ENCODE results near the gene OSBPL9.

The OSBPL9 gene

DNA sequence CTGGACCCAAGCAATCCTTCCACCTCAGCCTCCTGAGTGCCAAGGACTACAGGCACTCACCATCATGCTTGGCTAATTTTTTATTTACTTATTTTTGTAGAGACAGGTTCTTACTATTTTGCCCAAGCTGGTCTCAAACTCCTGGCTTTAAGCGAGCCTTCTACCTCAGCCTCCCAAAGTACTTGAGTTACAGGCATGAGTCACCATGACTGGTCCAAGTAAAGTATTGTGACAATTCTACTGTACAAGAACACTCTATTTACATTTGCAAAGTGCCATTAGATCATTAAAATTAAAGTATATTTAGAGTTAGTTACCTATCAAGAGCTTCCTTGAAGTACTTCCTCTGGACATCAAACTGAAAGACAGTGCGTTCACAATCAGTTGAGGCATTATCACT, 216.8 kb downstream of the OSBPL9 start:
- no peak overlapping the region for H3K4me3 ChIP-seq (replicated peaks; ENCODE audit: low read depth, low read length)
- H3K36me3 ChIP-seq (ENCODE audit: control insufficient read depth, insufficient read depth, low read length), result peaks cover 5% of the 10 kb centered on the region
- DNase-seq (ENCODE audit: extremely low read depth, insufficient read length), result no peak
- TF ChIP-seq, protein P1, sequence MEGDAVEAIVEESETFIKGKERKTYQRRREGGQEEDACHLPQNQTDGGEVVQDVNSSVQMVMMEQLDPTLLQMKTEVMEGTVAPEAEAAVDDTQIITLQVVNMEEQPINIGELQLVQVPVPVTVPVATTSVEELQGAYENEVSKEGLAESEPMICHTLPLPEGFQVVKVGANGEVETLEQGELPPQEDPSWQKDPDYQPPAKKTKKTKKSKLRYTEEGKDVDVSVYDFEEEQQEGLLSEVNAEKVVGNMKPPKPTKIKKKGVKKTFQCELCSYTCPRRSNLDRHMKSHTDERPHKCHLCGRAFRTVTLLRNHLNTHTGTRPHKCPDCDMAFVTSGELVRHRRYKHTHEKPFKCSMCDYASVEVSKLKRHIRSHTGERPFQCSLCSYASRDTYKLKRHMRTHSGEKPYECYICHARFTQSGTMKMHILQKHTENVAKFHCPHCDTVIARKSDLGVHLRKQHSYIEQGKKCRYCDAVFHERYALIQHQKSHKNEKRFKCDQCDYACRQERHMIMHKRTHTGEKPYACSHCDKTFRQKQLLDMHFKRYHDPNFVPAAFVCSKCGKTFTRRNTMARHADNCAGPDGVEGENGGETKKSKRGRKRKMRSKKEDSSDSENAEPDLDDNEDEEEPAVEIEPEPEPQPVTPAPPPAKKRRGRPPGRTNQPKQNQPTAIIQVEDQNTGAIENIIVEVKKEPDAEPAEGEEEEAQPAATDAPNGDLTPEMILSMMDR (IDR thresholded peaks at IDR 0.05; ENCODE audit: insufficient read depth, low read length, poor library complexity, severe bottlenecking), result no peak
- H3K27me3 ChIP-seq (replicated peaks; ENCODE audit: control insufficient read depth, insufficient read depth, low read length), result no peaks in the 10 kb centered on the region

DNA sequence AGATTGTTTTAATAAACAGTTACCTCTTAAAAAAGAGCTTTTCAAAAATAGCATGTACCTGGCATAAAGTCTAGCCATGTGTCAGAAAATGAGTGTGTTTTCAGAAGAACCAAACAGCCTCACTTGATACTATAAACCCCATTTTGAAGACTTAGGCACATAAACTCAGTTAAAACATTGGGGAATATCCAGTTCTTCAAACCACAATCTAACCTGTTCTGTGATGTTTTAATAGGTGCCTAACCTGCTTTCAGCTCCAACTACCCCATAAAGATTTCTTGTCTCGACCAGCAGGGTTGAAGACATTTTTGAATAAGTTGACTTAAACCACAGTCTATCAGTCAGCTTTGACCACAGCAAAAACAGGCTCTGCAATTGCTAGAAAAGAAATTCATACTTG, 220.4 kb downstream of the OSBPL9 start:
- Histone ChIP-seq H3K4me3 (replicated peaks; ENCODE audit: low read depth, low read length) (no peak overlapping the region), H3K27me3 (replicated peaks; ENCODE audit: control insufficient read depth, insufficient read depth, low read length) (no peaks in the 10 kb centered on the region), H3K36me3 (ENCODE audit: control insufficient read depth, insufficient read depth, low read length) (peaks cover 6% of the 10 kb centered on the region)
- DNase-seq (ENCODE audit: extremely low read depth, insufficient read length), result no peak
- TF ChIP-seq, protein P1 (IDR thresholded peaks at IDR 0.05; ENCODE audit: insufficient read depth, low read length, poor library complexity, severe bottlenecking), result no peak
